HL-60/S4 (cell line): ENCODE measurements around the gene THBD.
"Not testable (repeated sequence)": the region's sequence is repeated elsewhere in the genome, so short reads cannot be mapped to it uniquely, and the experiment has no call there.

Experiments used
- in situ Hi-C: fragments of 300-500 bp; cut with MboI; formaldehyde crosslinking; loops from 2 replicates; pipeline ENCODE4 v1.14.3; 2022; ENCODE audit warnings: low sequenced_read_pairs

The THBD gene

DNA sequence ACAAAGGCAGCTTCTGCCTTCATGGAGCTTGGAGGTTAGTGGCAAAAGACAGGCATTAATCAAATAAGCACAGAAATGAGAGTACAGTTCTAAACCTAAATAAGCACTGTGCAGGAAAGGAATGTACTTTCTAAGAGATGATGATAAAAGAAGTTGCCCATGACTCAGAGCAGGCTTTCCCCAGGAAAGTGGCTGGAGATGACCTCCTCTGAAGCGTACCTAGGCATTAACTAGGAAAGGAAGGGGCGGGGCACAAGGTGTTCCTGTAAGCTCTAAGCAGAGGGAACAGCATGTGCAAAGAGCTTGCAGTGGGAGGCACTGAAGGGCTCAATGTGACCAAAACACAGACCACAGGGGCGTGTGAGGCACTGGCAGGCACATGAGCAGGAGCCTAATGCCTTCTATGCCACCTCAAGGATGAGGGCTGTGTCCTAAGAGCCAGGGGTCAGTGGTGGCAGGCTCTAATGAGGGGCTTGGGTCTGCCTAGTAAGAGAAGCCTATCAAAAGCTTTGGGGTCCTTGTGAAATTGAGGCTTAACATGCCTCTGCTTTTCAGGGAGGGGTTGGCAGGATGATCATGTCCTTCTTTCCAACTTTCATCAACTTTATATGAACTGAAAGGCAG, 9.5 kb downstream of the THBD start:
- in situ Hi-C loops = loop anchor here (10.0 kb wide), 1 partner anchor 305 kb away; no protein-coding TSS in a partner anchor

GRCh38 chr20:23039136-23039875, 10.2 kb downstream of the THBD start:
- in situ Hi-C loops = loop anchor here (10.0 kb wide), 1 partner anchor 305 kb away; no protein-coding TSS in a partner anchor

DNA sequence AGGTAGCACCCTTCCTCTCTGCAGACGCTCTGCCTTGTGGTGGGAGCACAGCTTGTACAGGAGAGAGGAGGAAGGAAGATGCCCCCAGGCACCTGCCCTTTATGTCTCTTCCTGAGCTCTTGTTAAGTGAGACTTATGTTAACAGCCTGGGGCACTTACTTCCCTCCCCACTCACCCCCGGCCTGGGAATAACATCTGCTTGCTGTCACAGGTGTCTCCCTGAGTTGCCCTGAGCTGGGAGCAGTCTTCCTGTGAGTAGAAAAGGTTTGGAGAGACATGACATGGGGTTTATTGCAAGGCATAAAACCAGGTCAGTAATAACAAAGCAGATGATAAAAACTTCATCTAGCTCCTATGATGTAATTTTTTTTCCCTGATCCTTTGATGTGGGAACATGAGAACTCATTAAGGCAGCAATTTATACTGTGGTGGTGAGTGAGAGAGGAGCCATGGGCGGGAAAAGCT, 12.4 kb downstream of the THBD start:
- in situ Hi-C loops = loop anchor here (10.0 kb wide), 1 partner anchor 308 kb away; no protein-coding TSS in a partner anchor

GRCh38 chr20:23036371-23036770, 13.1 kb downstream of the THBD start:
- in situ Hi-C loops = loop anchor here (10.0 kb wide), 1 partner anchor 308 kb away; no protein-coding TSS in a partner anchor

DNA sequence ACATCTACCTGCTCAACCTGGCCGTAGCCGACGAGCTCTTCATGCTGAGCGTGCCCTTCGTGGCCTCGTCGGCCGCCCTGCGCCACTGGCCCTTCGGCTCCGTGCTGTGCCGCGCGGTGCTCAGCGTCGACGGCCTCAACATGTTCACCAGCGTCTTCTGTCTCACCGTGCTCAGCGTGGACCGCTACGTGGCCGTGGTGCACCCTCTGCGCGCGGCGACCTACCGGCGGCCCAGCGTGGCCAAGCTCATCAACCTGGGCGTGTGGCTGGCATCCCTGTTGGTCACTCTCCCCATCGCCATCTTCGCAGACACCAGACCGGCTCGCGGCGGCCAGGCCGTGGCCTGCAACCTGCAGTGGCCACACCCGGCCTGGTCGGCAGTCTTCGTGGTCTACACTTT, 13.7 kb downstream of the THBD start:
- in situ Hi-C loops = loop anchor here (10.0 kb wide), 1 partner anchor 309 kb away; no protein-coding TSS in a partner anchor

DNA sequence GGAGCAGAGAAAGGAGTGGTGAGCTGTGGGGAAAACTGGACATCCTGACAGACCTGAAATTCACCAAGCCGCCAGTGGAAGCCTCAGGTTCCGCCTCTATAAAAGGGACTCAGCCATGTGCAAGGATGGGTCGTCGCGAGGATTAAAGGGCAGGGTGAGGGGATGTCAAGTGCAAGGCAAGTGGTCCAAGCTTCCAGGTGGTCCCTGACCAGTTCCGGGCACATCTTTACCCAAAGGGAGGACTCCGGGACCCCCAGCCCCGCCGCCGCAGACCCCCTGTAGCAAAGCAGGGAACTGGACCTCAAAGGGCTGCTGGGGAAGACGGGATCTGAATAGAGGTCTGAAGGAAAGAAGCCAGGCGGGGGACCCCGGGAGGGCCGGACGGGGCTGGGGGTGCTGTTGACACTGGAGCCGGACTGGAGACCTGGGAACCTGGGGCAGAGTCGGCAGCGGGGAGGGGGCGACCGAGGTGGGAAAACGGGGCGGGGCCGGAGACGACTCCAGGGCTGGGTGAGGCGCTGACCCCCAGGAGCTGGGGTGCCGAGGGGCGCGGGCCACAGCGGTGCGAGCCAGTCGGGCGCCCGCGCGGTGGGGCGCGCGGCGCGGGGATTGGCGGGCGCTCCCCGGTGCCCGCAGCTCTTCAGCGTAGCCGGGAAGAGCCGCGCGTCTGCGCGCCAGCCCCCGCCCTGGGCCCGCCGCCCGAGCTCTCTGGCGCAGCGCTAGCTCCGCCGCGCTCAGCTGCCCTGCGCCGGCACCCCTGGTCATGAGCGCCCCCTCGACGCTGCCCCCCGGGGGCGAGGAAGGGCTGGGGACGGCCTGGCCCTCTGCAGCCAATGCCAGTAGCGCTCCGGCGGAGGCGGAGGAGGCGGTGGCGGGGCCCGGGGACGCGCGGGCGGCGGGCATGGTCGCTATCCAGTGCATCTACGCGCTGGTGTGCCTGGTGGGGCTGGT, 14.5 kb downstream of the THBD start, which contains the start of gene SSTR4:
TSS of gene SSTR4 (plus strand) at position 592 of the 951 bp plus-strand sequence. CDS start at position 764, 172 bp downstream.
- in situ Hi-C loops = loop anchor here (10.0 kb wide), 1 partner anchor 310 kb away; no protein-coding TSS in a partner anchor

GRCh38 chr20:23033918-23034317, 15.6 kb downstream of the THBD start:
- in situ Hi-C loops = loop anchor here (10.0 kb wide), 1 partner anchor 311 kb away; no protein-coding TSS in a partner anchor

DNA sequence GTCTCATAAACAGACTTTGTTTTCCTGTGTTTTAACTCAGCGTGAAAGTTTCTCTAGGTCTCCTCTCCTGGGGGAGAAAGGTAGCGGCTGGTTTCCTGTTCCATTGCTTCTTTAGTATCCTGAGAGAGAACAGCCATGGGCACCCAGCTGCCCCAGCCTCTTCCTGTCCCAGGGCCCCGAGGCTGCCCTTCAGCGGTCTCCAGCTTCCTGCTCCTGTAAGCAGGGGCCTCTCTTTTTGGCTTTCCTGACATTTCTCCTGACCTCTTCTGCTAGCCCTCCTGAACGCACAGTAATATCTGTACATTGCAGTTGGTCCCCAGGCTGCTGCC, 16.8 kb downstream of the THBD start:
- in situ Hi-C loops = loop anchor here (10.0 kb wide), 1 partner anchor 312 kb away; no protein-coding TSS in a partner anchor

DNA sequence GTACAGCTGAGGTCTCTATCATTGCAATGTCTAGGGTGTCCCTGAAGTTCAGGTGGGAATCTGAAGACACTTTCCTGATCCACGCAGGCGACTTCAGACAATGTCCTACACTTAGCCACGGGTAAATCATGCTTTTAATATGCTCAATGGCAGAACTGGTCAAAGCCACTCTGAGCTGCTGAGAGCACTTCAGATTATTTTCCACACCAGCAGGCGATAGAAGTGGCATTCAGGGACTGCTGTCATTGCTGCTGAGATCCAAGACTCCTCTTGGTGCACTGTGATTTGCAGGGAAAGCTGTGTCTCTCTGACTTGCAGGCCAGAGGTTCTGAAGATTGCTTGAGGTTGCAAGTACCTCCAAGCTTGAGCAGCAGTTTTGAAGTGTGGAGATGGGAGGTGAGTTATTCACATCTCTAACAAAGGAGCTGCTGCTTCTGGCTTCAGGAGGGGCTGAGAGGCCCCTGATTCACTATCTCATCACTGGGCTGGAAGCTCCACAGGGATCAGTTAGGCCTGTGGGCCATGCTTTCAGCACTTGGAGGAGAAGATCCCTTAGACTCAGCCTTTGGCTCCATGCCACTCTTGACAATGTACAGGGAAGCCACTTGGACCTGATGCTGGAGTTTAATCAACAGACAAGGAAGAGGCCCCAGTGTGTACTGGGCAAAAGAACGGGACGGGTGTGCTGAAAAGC, 17.3 kb downstream of the THBD start:
- in situ Hi-C loops = loop anchor here (10.0 kb wide), 1 partner anchor 313 kb away; no protein-coding TSS in a partner anchor

DNA sequence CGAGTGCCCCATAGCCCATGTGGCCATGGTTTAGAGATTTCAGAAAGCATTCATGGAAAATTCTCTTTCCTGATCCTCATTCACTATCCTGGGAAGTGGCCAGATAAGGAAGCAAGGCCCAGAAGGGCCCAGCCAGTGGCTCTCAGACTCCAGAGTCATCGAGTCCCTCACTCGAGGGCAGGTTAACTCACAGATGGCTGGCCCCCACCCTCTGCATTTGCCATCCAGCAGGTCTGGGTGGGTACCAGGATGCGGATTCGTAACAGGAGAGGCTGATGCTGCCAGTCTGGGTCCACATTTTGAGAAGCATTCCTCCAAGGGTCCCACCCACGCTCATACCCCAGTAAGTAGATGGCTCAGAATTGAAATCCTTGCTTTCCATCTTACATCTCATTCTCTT, 18.1 kb downstream of the THBD start:
- in situ Hi-C loops = loop anchor here (10.0 kb wide), 1 partner anchor 313 kb away; no protein-coding TSS in a partner anchor

DNA sequence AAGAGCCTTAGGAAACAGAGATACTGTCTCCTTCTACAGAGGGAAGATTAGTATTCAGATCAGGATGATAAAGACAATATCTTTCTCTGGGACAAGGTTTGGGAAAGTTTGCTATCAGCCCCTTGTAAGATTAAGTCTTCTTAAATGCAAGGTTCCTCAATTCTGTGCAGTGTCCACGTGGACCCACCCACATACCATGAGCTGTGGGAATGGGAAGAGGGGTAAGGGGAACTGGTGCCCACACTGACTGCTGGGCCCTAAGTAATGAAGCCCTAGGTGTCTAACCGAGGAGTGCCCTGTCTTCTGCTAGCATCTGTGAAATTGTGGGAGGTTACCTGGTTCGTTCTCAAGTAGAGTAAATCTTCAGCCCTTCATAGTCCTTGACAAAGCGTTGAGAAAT, 20.1 kb downstream of the THBD start:
- in situ Hi-C loops = no loop called here

DNA sequence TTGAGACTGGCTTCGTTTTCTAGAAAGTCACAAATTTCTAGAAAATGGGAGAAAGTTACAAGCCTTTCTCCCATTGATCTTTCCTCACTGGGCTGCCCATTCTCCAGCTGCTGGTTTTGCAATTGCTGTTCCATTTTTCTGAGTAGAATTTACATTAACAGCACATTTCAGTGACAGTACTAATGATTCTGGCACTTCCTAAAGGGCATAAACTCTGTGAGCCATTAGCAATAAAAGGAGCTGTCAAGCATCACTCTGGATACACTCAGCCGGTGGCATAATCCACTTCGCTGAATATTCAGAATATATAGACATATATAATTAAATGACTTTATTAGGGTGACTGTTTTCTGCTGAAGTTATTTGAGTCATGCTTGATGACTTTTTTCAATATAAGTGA, 21.1 kb downstream of the THBD start:
- in situ Hi-C loops = no loop called here

GRCh38 chr20:23027721-23028120, 21.8 kb downstream of the THBD start:
- in situ Hi-C loops = no loop called here

DNA sequence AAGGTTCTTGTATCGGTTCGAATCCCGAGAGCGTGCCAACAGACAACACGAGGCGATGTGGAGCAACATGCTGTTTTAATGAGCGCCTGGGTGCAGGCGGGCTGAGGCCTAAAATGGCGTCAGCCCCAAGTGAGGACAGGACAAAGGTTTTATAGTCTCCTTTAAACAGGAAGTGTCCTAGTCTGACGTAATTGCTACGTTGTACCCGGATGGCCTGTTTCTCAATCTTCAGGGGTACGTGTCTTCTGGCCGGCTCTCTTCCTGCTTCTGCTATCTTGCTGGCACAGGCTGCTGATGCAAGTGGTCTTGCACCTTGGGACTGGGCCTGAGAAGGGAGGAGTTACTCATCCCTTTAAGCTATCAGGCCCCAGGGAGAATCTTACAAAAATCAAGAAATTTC, 24.0 kb downstream of the THBD start:
- in situ Hi-C loops = not testable (repeated sequence)

- in situ Hi-C loops = no loop called here
Measured at GRCh38 chr20:23024701-23025100, 24.8 kb downstream of the THBD start.

DNA sequence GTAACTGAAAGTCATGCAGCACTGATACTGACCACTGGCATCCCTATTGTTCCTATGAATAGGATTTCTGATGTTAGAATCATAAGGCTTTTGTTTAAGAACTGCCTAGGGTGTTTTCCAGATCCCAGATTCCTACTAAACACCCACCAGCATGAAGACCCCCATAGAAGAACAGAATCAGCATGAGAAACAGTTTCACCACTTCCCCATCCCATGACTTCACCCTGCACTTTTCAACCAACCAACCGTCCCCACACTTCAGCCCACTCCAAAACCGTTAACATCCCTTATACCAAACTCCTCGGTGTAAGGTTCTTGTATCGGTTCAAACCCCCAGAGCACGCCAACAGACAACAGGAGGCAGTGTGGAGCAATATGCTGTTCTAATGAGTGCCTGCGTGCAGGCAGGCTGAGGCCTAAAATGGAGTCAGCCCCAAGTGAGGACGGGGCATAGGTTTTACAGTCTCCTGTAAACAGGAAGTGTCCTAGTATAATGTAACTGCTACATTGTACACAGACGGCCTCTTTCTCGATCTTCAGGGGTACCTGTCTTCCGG, 25.8 kb downstream of the THBD start:
- in situ Hi-C loops = no loop called here

- in situ Hi-C loops = no loop called here
Measured at GRCh38 chr20:23022849-23023248, 26.6 kb downstream of the THBD start.

DNA sequence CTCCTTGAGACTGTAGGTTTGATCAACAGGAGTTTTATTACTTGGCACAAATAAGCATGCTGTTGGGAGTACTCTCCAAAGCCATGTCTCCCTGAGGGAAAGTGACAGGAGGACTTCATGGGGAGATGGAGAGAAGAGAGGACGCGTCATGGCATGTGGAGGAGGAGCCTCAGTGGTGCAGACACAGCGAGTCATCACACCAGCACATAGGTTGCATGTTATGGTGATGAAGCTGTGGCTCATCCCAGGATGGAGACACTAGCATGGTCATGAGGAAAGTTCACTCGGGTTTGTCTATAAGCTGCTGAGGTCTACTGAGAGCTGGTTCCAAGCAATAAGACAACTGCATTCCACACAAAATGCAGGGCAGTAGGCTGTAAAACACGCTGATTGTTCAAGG, 27.5 kb downstream of the THBD start:
- in situ Hi-C loops = no loop called here

GRCh38 chr20:23021541-23021940, 27.9 kb downstream of the THBD start:
- in situ Hi-C loops = no loop called here
